Upper lobe of left lung (tissue), 4 donors: ENCODE data around the gene C1orf174.

Source experiments
- EP300 ChIP-seq, 4 donors: sonication (generic); formaldehyde crosslinking; IDR thresholded peaks; one replicate each; pipeline ENCODE4 v1.5.1; 2017; ENCODE audit warnings: antibody characterized with exemption in 4 of 4, control low read depth in 2 of 4
- POLR2A ChIP-seq, 4 donors: fragments of 450-650 bp; IDR thresholded peaks; one replicate each; pipeline ENCODE4 v1.5.1; 2016 to 2017; ENCODE audit warnings: antibody characterized with exemption in 4 of 4, mild to moderate bottlenecking in 2 of 4

GRCh38 chr1:3924825-3925220 lies 24.8 kb upstream of the C1orf174 start:
- TF ChIP-seq EP300 (IDR thresholded peaks at IDR 0.05): no peak
- no peak for TF ChIP-seq POLR2A (IDR thresholded peaks at IDR 0.05)
